GM12801 (cell line): Measurements from ENCODE around the gene POC1B.

Source experiments
- CTCF ChIP-seq: IDR thresholded peaks from one replicate; pipeline ENCODE4 v1.5.1; 2011; ENCODE audit warnings: control low read depth; ENCODE audit not compliant: insufficient read length; ENCODE audit errors: extremely low read depth

Gene POC1B

GRCh38 chr12:89469361-89469760 is 56.5 kb downstream of the POC1B start:
- TF ChIP-seq CTCF: no peak

DNA sequence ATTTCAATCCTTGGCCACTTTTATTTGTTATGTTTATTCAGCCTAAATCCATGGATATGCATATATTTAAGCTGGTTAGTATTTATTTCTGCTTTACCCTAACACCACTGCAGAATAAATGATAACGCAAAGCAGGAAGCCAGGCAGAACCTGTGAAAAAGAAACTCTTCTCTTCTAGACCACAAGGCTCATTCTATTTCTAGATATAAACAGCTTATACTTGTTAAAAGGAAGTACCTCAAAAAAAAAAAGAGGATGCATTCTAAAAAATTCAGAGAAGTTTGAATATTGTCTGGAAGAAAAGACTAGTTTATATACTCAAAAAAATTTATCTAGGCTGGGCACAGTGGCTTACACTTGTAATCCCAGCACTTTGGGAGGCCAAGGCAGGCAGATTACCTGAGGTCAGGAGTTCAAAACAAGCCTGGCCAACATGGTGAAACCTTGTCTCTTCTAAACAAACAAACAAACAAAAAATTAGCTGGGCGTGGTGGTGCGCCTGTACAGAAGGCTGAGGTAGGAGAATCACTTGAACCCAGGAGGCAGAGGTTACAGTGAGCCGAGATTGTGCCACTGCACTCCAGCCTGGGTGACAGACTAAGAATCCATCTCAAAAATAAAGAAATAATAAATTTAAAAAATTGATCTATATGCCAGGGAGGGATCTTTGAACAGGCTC is 57.1 kb downstream of the POC1B start:
- no peak for TF ChIP-seq CTCF

GRCh38 chr12:89468017-89468416 is 57.8 kb downstream of the POC1B start:
- no peak for TF ChIP-seq CTCF

DNA sequence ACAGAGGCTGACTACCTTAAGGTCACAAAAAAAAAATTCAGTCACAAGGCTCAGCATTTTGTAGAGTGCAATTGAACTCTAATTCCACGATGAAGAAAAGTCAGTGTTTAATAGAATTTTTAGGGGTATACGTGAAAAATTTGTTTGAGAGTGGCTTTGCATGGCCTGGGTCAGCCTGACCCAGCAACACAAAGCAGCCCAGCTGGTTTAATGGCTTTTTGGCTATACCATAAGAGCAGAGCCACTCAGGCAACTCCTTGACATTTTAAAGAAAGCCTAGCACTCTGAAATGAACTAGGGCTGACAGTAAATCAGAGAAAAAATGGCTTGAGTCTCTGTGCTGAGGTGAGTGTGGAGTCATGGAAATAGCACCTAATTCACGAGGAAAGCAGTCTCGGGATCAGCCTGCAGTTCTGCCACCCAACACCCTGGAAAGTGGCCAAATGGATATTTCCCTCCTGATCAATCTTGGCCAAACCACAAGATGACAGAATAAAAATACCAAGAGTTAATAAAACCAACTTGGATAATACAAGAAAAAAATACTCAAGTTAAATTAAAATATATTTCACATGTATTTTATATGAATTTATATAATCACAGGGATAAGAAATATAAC is 60.8 kb downstream of the POC1B start:
- TF ChIP-seq CTCF: no peak

DNA sequence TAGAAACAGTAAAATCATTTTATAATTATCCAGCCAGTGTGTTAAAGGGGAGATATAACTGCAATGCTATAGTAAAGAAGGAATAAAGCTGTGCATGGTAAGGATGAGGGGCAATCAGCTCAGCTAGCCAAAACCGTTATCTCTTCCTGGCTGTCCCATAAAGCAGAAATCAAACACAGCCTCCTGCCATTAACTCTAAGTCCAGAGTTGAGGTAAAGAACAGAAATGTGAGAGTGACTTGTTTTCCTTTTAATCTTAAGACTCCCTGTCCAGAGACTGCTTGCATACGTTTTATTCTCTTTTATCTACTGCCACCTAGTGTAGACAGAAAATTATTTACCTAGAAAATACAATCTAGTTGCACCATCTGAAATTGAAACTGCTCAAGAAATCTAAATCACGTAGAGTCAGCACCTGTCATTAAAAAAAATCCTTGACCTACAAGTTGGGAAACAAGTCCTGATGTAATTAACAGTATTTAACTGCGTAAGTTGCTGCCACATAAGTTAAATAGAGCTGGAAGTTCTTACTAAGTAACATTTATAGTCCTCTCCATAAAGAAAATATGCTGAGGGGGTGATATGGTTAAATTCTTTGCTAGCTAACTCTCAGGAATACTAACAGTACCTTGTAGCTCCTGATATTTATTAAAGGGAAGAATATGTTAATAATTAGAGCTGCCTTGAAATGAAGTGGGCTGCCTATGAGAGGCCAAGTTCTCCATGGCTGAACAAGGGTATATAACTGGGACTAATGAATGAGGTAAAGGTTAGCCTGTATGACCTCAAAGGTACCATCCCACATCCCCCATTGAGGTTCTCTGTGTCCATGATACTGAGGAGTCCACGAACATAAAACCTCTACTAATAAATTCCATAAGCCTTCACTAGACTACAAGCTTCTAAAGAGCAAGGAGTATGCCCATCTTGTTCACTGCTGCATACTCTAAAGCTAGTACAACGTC is 63.9 kb downstream of the POC1B start:
- no peak for TF ChIP-seq CTCF

GRCh38 chr12:89461190-89461589 is 64.7 kb downstream of the POC1B start:
- TF ChIP-seq CTCF: no peak

DNA sequence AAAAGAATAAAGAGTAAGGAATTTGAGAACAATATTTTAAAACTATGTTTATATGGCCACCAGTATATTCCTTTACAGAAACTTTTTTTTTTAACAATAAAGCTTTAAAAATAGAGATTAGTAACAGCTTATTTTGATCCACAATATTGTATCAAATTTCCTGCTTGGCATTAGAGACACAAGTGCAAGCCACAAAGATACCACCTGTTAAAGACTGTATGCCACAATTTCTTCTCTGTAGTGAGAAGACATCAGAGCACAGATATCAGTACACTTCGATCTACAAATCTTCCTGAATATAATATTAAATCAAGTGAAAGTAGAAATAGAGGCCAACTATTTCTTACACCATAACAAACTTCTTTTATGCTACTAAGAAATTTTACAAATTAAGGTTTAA is 69.3 kb downstream of the POC1B start:
- no peak for TF ChIP-seq CTCF
